Measurements from ENCODE around the gene CD53. TPM values are rescaled to one million over a fixed set of nuclear protein-coding genes. Genes with fewer than 3 reads are reported as not detected.

The CD53 gene
- total and polyA plus RNA-seq, 2 experiments from 2014 or later = not detected

GRCh38 chr1:110846861-110847260, 26.1 kb upstream of the CD53 start:
- H3K9ac ChIP-seq = no peak overlapping the region
- H3K79me2 ChIP-seq (ENCODE audit: insufficient read depth) = no peaks in the 10 kb centered on the region
- 11 to 15% methylated on average over 4 of the region's 4 CpGs for WGBS, 2 experiments (ENCODE audit: low coverage in 1 of 2, low lambda C conversion rate in 2 of 2, missing lambda C conversion rate in 2 of 2)
- H3F3A ChIP-seq (ENCODE audit: insufficient read depth) = no peaks in the 10 kb centered on the region
- no peaks in the 10 kb centered on the region for H3K36me3 ChIP-seq (ENCODE audit: low read depth)
- no peak overlapping the region for H2AFZ ChIP-seq
- no peaks in the 10 kb centered on the region for H3K9me3 ChIP-seq (ENCODE audit: low read depth)
- no peaks in the 10 kb centered on the region for H3K4me1 ChIP-seq (ENCODE audit: insufficient read depth)
- no peak for DNase-seq
- H3K4me3 ChIP-seq = no peak overlapping the region
- no peaks in the 10 kb centered on the region for H3K9me2 ChIP-seq (ENCODE audit: insufficient read depth)
- in situ Hi-C loops (cut with MboI) = no loop called here
- no peak overlapping the region for H3K4me2 ChIP-seq (ENCODE audit: unreplicated experiment)
- no peaks in the 10 kb centered on the region; the same call in 1 of the 2 replicates for H3K27me3 ChIP-seq (replicated peaks; ENCODE audit: insufficient read depth)
- no peaks in the 10 kb centered on the region for H4K20me1 ChIP-seq (ENCODE audit: insufficient read depth)
- TF ChIP-seq EZH2 (IDR thresholded peaks at IDR 0.05; ENCODE audit: insufficient read depth, poor library complexity, severe bottlenecking) (no peak), EZH2phosphoT487 (IDR thresholded peaks at IDR 0.05; ENCODE audit: insufficient read depth, low read depth) (no peak)
- no peak overlapping the region for H3K27ac ChIP-seq

GRCh38 chr1:110850145-110850544, 22.8 kb upstream of the CD53 start:
- H2AFZ ChIP-seq = no peak overlapping the region
- in situ Hi-C loops (cut with MboI) = no loop called here

DNA sequence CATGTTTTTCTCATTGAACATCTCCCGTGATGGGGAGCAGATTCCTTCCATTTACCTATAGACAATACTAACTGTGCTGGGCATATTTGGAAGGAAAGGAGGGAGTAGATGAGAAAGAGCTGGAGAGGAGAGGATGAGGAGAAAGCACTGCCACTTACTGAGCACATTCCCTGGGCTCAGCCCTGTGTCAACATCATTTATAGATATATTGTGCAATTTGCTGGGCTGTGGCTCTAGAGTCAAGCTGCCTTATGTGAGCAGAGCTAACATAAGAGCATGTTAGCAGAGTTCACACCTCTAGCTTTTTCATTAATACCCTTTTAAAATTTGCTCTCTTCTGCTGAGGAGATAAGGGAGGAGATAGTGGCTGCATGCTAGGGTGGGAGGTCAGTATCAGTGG, 22.3 kb upstream of the CD53 start:
- Histone ChIP-seq H4K20me1 (ENCODE audit: insufficient read depth) (no peaks in the 10 kb centered on the region), H3K4me2 (ENCODE audit: unreplicated experiment) (no peak overlapping the region), H3K27ac (no peak overlapping the region), H3K9me2 (ENCODE audit: insufficient read depth) (no peaks in the 10 kb centered on the region), H3K4me1 (ENCODE audit: insufficient read depth) (no peaks in the 10 kb centered on the region), H3K9ac (no peak overlapping the region), H3K36me3 (ENCODE audit: low read depth) (no peaks in the 10 kb centered on the region), H3K9me3 (ENCODE audit: low read depth) (no peaks in the 10 kb centered on the region), H3K4me3 (no peak overlapping the region), H2AFZ (no peak overlapping the region), H3F3A (ENCODE audit: insufficient read depth) (no peaks in the 10 kb centered on the region), H3K79me2 (ENCODE audit: insufficient read depth) (no peaks in the 10 kb centered on the region), H3K27me3 (replicated peaks; ENCODE audit: insufficient read depth) (peaks cover 3% of the 10 kb centered on the region; the same call in 1 of the 2 replicates)
- DNase-seq = no peak
- in situ Hi-C loops (cut with MboI) = no loop called here
- no peak for TF ChIP-seq EZH2 (IDR thresholded peaks at IDR 0.05; ENCODE audit: insufficient read depth, poor library complexity, severe bottlenecking)
- no peak for TF ChIP-seq EZH2phosphoT487 (IDR thresholded peaks at IDR 0.05; ENCODE audit: insufficient read depth, low read depth)
- WGBS, 2 experiments (ENCODE audit: low coverage in 1 of 2, low lambda C conversion rate in 2 of 2, missing lambda C conversion rate in 2 of 2) = 0 to 6% methylated on average over 1 of the region's 1 CpG

More at GRCh38 chr1:110850145-110850544, 22.8 kb upstream of the CD53 start:
- no peaks in the 10 kb centered on the region for H3K36me3 ChIP-seq (ENCODE audit: low read depth)
- no peaks in the 10 kb centered on the region for H3F3A ChIP-seq (ENCODE audit: insufficient read depth)
- TF ChIP-seq EZH2phosphoT487 (IDR thresholded peaks at IDR 0.05; ENCODE audit: insufficient read depth, low read depth) (no peak), EZH2 (IDR thresholded peaks at IDR 0.05; ENCODE audit: insufficient read depth, poor library complexity, severe bottlenecking) (no peak)
- H3K9ac ChIP-seq = no peak overlapping the region
- H3K79me2 ChIP-seq (ENCODE audit: insufficient read depth) = no peaks in the 10 kb centered on the region
- no peaks in the 10 kb centered on the region for H3K9me3 ChIP-seq (ENCODE audit: low read depth)
- H3K4me1 ChIP-seq (ENCODE audit: insufficient read depth) = no peaks in the 10 kb centered on the region
- H3K9me2 ChIP-seq (ENCODE audit: insufficient read depth) = no peaks in the 10 kb centered on the region
- no peak overlapping the region for H3K4me3 ChIP-seq
- H3K4me2 ChIP-seq (ENCODE audit: unreplicated experiment) = no peak overlapping the region
- 0 to 8% methylated on average over 2 of the region's 2 CpGs for WGBS, 2 experiments (ENCODE audit: low coverage in 1 of 2, low lambda C conversion rate in 2 of 2, missing lambda C conversion rate in 2 of 2)
- H3K27me3 ChIP-seq (replicated peaks; ENCODE audit: insufficient read depth) = peaks cover 3% of the 10 kb centered on the region; the same call in 1 of the 2 replicates
- no peak for DNase-seq
- H4K20me1 ChIP-seq (ENCODE audit: insufficient read depth) = no peaks in the 10 kb centered on the region
- no peak overlapping the region for H3K27ac ChIP-seq

DNA sequence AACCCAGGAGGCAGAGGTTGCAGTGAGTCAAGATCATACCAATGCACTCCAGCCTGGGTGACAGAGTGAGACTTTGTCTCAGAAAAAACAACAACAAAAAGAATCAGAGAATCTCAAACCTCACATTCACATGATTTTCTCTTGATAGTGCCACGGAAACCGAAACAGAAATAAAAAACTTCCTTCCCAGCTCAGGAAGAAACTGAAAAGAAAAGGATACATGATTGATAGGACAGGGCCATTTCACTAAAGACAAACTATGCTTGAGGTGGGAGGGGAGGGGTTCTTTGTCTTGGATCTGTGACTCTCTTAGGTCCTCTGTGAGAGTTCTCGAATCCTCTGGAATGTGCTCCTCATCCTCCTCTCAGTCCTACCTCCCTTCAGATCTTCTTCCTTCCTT, 19.8 kb upstream of the CD53 start:
- Histone ChIP-seq H3K36me3 (ENCODE audit: low read depth) (no peaks in the 10 kb centered on the region), H3K79me2 (ENCODE audit: insufficient read depth) (no peaks in the 10 kb centered on the region), H3F3A (ENCODE audit: insufficient read depth) (no peaks in the 10 kb centered on the region), H3K4me2 (ENCODE audit: unreplicated experiment) (no peak overlapping the region), H3K9me2 (ENCODE audit: insufficient read depth) (no peaks in the 10 kb centered on the region), H3K9ac (no peak overlapping the region), H3K27ac (no peak overlapping the region), H4K20me1 (ENCODE audit: insufficient read depth) (no peaks in the 10 kb centered on the region), H3K9me3 (ENCODE audit: low read depth) (no peaks in the 10 kb centered on the region), H3K27me3 (replicated peaks; ENCODE audit: insufficient read depth) (peaks cover 3% of the 10 kb centered on the region; the same call in 1 of the 2 replicates), H2AFZ (no peak overlapping the region), H3K4me1 (ENCODE audit: insufficient read depth) (no peaks in the 10 kb centered on the region), H3K4me3 (no peak overlapping the region)
- DNase-seq = no peak
- TF ChIP-seq EZH2 (IDR thresholded peaks at IDR 0.05; ENCODE audit: insufficient read depth, poor library complexity, severe bottlenecking) (no peak), EZH2phosphoT487 (IDR thresholded peaks at IDR 0.05; ENCODE audit: insufficient read depth, low read depth) (no peak)
- in situ Hi-C loops (cut with MboI) = no loop called here
- 28 to 31% methylated on average over 3 of the region's 3 CpGs for WGBS, 2 experiments (ENCODE audit: low coverage in 1 of 2, low lambda C conversion rate in 2 of 2, missing lambda C conversion rate in 2 of 2)

DNA sequence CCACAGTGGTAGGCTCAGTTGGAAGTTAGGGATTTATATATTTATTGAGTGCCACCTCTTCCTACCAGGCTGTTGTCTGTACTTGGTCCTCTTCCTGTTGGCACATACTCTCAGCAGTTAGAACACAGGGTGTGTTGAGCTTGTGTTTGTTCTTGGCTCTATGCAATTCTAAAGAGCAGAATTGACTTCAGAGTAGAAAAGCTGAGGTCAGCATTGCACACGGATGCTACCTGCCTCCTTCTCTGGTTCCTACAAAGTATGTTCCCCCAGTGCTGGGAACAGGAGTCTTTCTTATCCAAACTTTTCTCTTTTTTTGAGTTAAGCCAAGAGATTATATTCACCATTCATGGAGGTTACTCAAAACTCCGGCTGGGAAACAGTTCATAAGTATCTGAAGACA, 16.5 kb upstream of the CD53 start:
- H3K4me3 ChIP-seq = no peak overlapping the region
- no peak for DNase-seq
- 35 to 41% methylated on average over 2 of the region's 2 CpGs for WGBS, 2 experiments (ENCODE audit: low coverage in 1 of 2, low lambda C conversion rate in 2 of 2, missing lambda C conversion rate in 2 of 2)
- no peak overlapping the region for H3K9ac ChIP-seq
- no peak overlapping the region for H3K27ac ChIP-seq
- no peaks in the 10 kb centered on the region for H3F3A ChIP-seq (ENCODE audit: insufficient read depth)
- 0 out of 2 replicates have a peak, but pooled peaks cover 3% of the 10 kb centered on the region for H3K27me3 ChIP-seq (replicated peaks; ENCODE audit: insufficient read depth)
- H3K4me1 ChIP-seq (ENCODE audit: insufficient read depth) = no peaks in the 10 kb centered on the region
- no peak overlapping the region for H2AFZ ChIP-seq
- no peaks in the 10 kb centered on the region for H4K20me1 ChIP-seq (ENCODE audit: insufficient read depth)
- in situ Hi-C loops (cut with MboI) = no loop called here
- no peaks in the 10 kb centered on the region for H3K9me2 ChIP-seq (ENCODE audit: insufficient read depth)
- H3K79me2 ChIP-seq (ENCODE audit: insufficient read depth) = no peaks in the 10 kb centered on the region
- H3K4me2 ChIP-seq (ENCODE audit: unreplicated experiment) = no peak overlapping the region
- TF ChIP-seq EZH2phosphoT487 (IDR thresholded peaks at IDR 0.05; ENCODE audit: insufficient read depth, low read depth) (no peak), EZH2 (IDR thresholded peaks at IDR 0.05; ENCODE audit: insufficient read depth, poor library complexity, severe bottlenecking) (no peak)
- H3K36me3 ChIP-seq (ENCODE audit: low read depth) = no peaks in the 10 kb centered on the region
- no peaks in the 10 kb centered on the region for H3K9me3 ChIP-seq (ENCODE audit: low read depth)

All from GM23248 (cell line).